ENCODE measurements around the gene USP35.

The USP35 gene

GRCh38 chr11:78257654-78258053 lies 68.9 kb downstream of the USP35 start:
- no peak for TF ChIP-seq CTCF (conservative IDR thresholded peaks at IDR 0.05)
- H3K27ac ChIP-seq, result no peak overlapping the region

- TF ChIP-seq CTCF (conservative IDR thresholded peaks at IDR 0.05), result no peak
- H3K27ac ChIP-seq, result peak overlapping the region; percentile 72
These were observed 71.2 kb downstream of the USP35 start for GRCh38 chr11:78259777-78260487.

- no peak overlapping the region; the same call in 1 of the 2 replicates for H3K27ac ChIP-seq
- TF ChIP-seq CTCF (conservative IDR thresholded peaks at IDR 0.05), result no peak
These were observed 72.6 kb downstream of the USP35 start for GRCh38 chr11:78261367-78261766.

- no peak overlapping the region for H3K27ac ChIP-seq
- no peak for TF ChIP-seq CTCF (conservative IDR thresholded peaks at IDR 0.05)
These were observed 73.1 kb downstream of the USP35 start for GRCh38 chr11:78261828-78262227.

GRCh38 chr11:78262238-78262637 lies 73.5 kb downstream of the USP35 start:
- no peak overlapping the region for H3K27ac ChIP-seq
- TF ChIP-seq CTCF (conservative IDR thresholded peaks at IDR 0.05), result no peak

GRCh38 chr11:78262691-78263090 lies 74.0 kb downstream of the USP35 start:
- H3K27ac ChIP-seq, result no peak overlapping the region
- no peak for TF ChIP-seq CTCF (conservative IDR thresholded peaks at IDR 0.05)

Measured in VCaP (cell line).